Activated CD4-positive, alpha-beta T cell treated with anti-CD3 and anti-CD28 coated beads, Interleukin-2, amount 10 ng/mL, durations not matched to agents 7 days and 5 days (primary cell): ENCODE measurements around the gene ABLIM1. TPM values are rescaled to one million over a fixed set of nuclear protein-coding genes. Genes with fewer than 3 reads are reported as not detected.

Experiments
- CTCF ChIA-PET: fragments of 350-600 bp; sonication (Branson Sonifier 250); formaldehyde crosslinking; loops from one replicate; lab custom pipeline; 2021; ENCODE audit warnings: antibody characterized with exemption; lab: Charles Lee
- POLR2A ChIA-PET: fragments of 350-600 bp; sonication (Branson Sonifier 250); formaldehyde crosslinking; loops from one replicate; lab custom pipeline; 2021; ENCODE audit warnings: antibody characterized with exemption; lab: Charles Lee
- DNase-seq: peaks from one replicate; pipeline ENCODE4 v3.0.0-alpha.2; 2020
- H3K27ac Mint-ChIP-seq: one replicate; pipeline ENCODE4 v1.8.0; 2021; ENCODE audit warnings: mild to moderate bottlenecking, moderate library complexity, mixed read lengths
- H3K27me3 Mint-ChIP-seq: one replicate; pipeline ENCODE4 v1.8.0; 2021; ENCODE audit warnings: mixed read lengths
- H3K36me3 Mint-ChIP-seq: one replicate; pipeline ENCODE4 v1.8.0; 2021; ENCODE audit warnings: low read depth, mixed read lengths
- H3K4me1 Mint-ChIP-seq: one replicate; pipeline ENCODE4 v1.8.0; 2021; ENCODE audit warnings: mixed read lengths
- H3K4me3 Mint-ChIP-seq: one replicate; pipeline ENCODE4 v1.8.0; 2021; ENCODE audit warnings: mild to moderate bottlenecking, moderate library complexity, mixed read lengths
- H3K9me3 Mint-ChIP-seq: one replicate; pipeline ENCODE4 v1.8.0; 2021; ENCODE audit warnings: mixed read lengths
- total RNA-seq, 2 experiments: library from RNA; stranded (reverse); gene quantifications; one replicate each; pipeline ENCODE4 v1.2.3, GENCODE V29; 2021

ABLIM1 gene
- total RNA-seq, 2 experiments from 2014 or later, result 141 to 161 TPM

DNA sequence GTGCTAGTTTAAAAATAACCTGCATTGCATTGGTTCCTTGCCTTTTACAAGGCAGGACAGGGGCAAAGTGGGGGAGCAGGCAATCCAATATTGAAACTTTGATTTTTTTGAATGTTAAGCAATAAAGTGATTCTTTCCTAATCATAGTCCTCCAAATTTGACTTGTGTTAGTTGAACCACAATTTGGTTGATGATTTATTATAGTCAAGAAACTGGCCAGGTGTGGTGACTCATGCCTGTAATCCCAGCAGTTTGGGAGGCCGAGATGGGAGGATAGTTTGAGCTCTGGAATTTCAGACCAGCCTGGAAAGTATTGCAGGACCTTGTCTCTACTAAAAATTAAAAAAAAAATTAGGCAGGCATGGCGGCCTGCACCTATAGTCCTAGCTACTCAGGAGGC is 27.9 kb upstream of the ABLIM1 start:
- CTCF ChIA-PET, result interaction anchor here (0.7 kb wide), 1 partner anchor 1040 kb away, joined by 3 read pairs; no protein-coding TSS in a partner anchor
- DNase-seq, result no peak
- Mint-ChIP-seq H3K27me3 (no peaks in the 10 kb centered on the region), H3K4me3 (no peak overlapping the region), H3K9me3 (no peaks in the 10 kb centered on the region), H3K27ac (no peak overlapping the region), H3K36me3 (no peaks in the 10 kb centered on the region), H3K4me1 (no peaks in the 10 kb centered on the region)
- POLR2A ChIA-PET, result no interaction called here

- H3K27ac Mint-ChIP-seq, result no peak overlapping the region
- no peak for DNase-seq
- H3K4me1 Mint-ChIP-seq, result no peaks in the 10 kb centered on the region
- H3K4me3 Mint-ChIP-seq, result no peak overlapping the region
- no peaks in the 10 kb centered on the region for H3K36me3 Mint-ChIP-seq
- H3K9me3 Mint-ChIP-seq, result no peaks in the 10 kb centered on the region
- POLR2A ChIA-PET, result no interaction called here
- CTCF ChIA-PET, result no interaction called here
- no peaks in the 10 kb centered on the region for H3K27me3 Mint-ChIP-seq
Measured at GRCh38 chr10:114685456-114685855, 27.4 kb upstream of the ABLIM1 start.

- no peaks in the 10 kb centered on the region for H3K4me1 Mint-ChIP-seq
- no peaks in the 10 kb centered on the region for H3K9me3 Mint-ChIP-seq
- ChIA-PET POLR2A (no interaction called here), CTCF (no interaction called here)
- DNase-seq, result no peak
- H3K4me3 Mint-ChIP-seq, result no peak overlapping the region
- H3K27ac Mint-ChIP-seq, result no peak overlapping the region
- H3K27me3 Mint-ChIP-seq, result no peaks in the 10 kb centered on the region
- no peaks in the 10 kb centered on the region for H3K36me3 Mint-ChIP-seq
Measured at GRCh38 chr10:114684822-114685209, 26.7 kb upstream of the ABLIM1 start.

- no peak for DNase-seq
- ChIA-PET CTCF (no interaction called here), POLR2A (no interaction called here)
- H3K27me3 Mint-ChIP-seq, result no peaks in the 10 kb centered on the region
- H3K4me3 Mint-ChIP-seq, result no peak overlapping the region
- no peaks in the 10 kb centered on the region for H3K36me3 Mint-ChIP-seq
- H3K4me1 Mint-ChIP-seq, result no peaks in the 10 kb centered on the region
- H3K27ac Mint-ChIP-seq, result no peak overlapping the region
- no peaks in the 10 kb centered on the region for H3K9me3 Mint-ChIP-seq
Measured at GRCh38 chr10:114684084-114684821, 26.2 kb upstream of the ABLIM1 start.

GRCh38 chr10:114683593-114683992 is 25.5 kb upstream of the ABLIM1 start:
- Mint-ChIP-seq H3K9me3 (no peaks in the 10 kb centered on the region), H3K36me3 (no peaks in the 10 kb centered on the region)

DNA sequence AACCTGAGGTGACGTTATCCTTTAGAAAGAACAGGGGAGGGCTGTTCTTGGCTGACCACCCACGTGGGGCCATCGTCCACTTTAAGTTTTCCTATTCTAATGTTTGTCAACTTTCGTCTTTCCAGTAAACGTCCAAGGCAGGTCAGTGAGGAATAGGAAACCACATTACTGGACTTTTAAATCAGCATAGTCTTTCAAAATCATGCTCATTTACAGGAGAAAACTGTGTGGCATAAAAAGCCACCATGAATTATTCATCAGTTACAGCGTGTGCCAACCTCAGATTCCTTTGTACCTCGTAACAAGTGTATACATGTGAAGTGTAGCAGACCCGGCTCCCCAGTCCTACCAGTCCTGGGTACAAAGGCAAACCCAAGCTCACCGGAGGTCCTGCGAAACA is 25.1 kb upstream of the ABLIM1 start:
- H3K27me3 Mint-ChIP-seq, result no peaks in the 10 kb centered on the region
- CTCF ChIA-PET, result no interaction called here
- POLR2A ChIA-PET, result no interaction called here

More at GRCh38 chr10:114683593-114683992, 25.5 kb upstream of the ABLIM1 start:
- no peaks in the 10 kb centered on the region for H3K4me1 Mint-ChIP-seq
- no peak for DNase-seq
- no peaks in the 10 kb centered on the region for H3K27me3 Mint-ChIP-seq
- ChIA-PET CTCF (no interaction called here), POLR2A (no interaction called here)
- H3K27ac Mint-ChIP-seq, result no peak overlapping the region
- no peak overlapping the region for H3K4me3 Mint-ChIP-seq

DNA sequence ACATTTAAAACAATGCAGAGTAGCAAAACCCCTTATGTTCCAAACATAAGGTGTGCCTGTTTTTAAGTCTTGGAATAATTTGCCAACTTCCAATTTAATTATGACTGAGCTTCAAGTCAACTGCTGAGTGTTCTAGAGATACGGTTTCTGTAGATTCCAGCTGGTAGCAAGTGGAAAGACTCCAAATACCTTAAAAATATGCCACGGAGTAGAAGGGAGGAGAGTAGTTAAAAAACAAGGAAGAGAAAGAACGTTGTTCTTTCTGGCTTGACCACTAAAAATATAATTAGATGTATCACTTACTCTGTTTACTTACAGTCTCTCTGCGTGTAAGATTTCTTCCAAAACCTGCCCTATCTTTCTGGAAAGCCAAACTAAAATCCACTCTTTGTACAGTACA is 24.5 kb upstream of the ABLIM1 start:
- Mint-ChIP-seq H3K4me1 (no peaks in the 10 kb centered on the region), H3K36me3 (no peaks in the 10 kb centered on the region), H3K4me3 (no peak overlapping the region), H3K27me3 (no peaks in the 10 kb centered on the region), H3K9me3 (no peaks in the 10 kb centered on the region), H3K27ac (no peak overlapping the region)
- no peak for DNase-seq
- ChIA-PET CTCF (interaction anchor here (2.7 kb wide), 1 partner anchor 12 kb away, joined by 7 read pairs; no protein-coding TSS in a partner anchor), POLR2A (no interaction called here)

More for the DNA sequence above, 25.1 kb upstream of the ABLIM1 start:
- no peaks in the 10 kb centered on the region for H3K36me3 Mint-ChIP-seq
- DNase-seq, result no peak
- no peaks in the 10 kb centered on the region for H3K4me1 Mint-ChIP-seq
- H3K9me3 Mint-ChIP-seq, result no peaks in the 10 kb centered on the region
- no peak overlapping the region for H3K27ac Mint-ChIP-seq
- no peak overlapping the region for H3K4me3 Mint-ChIP-seq

DNA sequence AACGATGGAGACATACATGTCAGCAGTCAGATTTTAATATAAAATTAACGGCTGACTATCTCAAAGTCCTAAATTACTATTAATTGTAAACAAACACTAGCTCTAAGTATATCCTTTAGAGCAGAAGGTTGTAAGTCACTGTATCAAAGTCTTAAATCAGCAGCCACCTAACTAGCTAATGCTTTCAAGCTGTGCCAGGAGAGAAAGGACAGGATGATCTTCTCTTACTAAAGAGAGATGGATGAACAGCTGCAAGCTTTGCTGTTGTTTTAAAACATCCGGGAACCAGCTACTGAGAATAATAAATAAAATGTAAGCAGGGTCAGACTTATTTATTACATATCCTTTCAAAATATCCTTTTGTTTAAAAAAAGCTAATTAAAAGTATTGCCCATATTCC is 24.0 kb upstream of the ABLIM1 start:
- CTCF ChIA-PET, result interaction anchor here (2.7 kb wide), 1 partner anchor 12 kb away, joined by 7 read pairs; no protein-coding TSS in a partner anchor
- H3K27me3 Mint-ChIP-seq, result no peaks in the 10 kb centered on the region
- no peak overlapping the region for H3K27ac Mint-ChIP-seq
- H3K36me3 Mint-ChIP-seq, result no peaks in the 10 kb centered on the region
- POLR2A ChIA-PET, result no interaction called here
- H3K4me3 Mint-ChIP-seq, result no peak overlapping the region
- no peak for DNase-seq
- H3K4me1 Mint-ChIP-seq, result no peaks in the 10 kb centered on the region
- no peaks in the 10 kb centered on the region for H3K9me3 Mint-ChIP-seq

DNA sequence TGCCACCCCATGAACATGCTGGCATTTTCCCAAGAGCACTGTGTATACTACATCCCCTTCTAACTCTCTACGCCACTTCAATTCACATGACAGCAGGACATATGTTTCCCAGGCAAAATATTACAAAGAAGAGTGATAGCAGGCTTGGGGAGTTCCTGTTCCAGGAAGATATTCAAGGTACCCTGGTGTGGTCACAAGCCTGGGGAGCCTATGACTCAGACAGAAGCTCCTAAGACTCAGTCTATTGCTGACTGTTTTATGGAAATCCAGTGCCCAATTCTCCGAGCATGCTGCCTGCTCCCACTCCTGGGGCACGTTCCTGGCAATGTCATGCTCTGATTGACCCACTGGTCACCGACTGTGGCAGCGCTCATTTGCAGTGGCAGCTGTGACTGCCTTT is 23.5 kb upstream of the ABLIM1 start:
- H3K4me3 Mint-ChIP-seq, result no peak overlapping the region
- H3K4me1 Mint-ChIP-seq, result no peaks in the 10 kb centered on the region
- ChIA-PET POLR2A (no interaction called here), CTCF (interaction anchor here (2.7 kb wide), 1 partner anchor 13 kb away, joined by 7 read pairs; no protein-coding TSS in a partner anchor)
- no peaks in the 10 kb centered on the region for H3K9me3 Mint-ChIP-seq
- H3K27ac Mint-ChIP-seq, result no peak overlapping the region
- H3K27me3 Mint-ChIP-seq, result no peaks in the 10 kb centered on the region
- DNase-seq, result no peak
- H3K36me3 Mint-ChIP-seq, result no peaks in the 10 kb centered on the region

DNA sequence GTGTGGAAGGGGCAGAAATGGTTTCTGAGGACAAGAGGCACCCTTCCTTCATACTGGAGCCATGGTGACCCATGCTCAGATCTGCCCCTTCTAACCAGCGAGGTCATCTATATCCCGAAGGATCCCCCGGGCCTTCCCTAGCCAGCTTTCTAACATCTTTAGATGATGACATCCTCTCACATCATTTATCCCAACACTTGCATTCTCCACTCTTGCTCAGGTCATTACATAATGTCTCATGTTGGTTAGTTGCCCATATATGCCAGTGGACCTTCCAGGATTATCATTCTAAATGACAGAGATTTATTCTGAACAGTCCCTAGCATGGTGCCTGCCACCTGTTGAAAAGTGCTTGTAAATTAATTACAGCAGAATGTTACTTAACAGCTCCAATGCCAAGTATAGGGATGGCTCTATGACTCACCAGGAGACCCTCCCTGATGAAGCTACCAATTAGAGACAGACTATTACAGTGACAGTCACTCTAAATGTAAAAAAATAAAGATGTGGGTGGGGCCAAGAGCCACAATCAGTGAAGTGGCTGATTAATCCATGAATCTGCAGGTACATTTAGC is 22.6 kb upstream of the ABLIM1 start:
- CTCF ChIA-PET, result interaction anchor here (2.7 kb wide), 1 partner anchor 14 kb away, joined by 7 read pairs; no protein-coding TSS in a partner anchor
- no peak for DNase-seq
- no peaks in the 10 kb centered on the region for H3K9me3 Mint-ChIP-seq
- H3K36me3 Mint-ChIP-seq, result no peaks in the 10 kb centered on the region
- H3K4me1 Mint-ChIP-seq, result no peaks in the 10 kb centered on the region
- no peak overlapping the region for H3K4me3 Mint-ChIP-seq
- H3K27me3 Mint-ChIP-seq, result no peaks in the 10 kb centered on the region
- no peak overlapping the region for H3K27ac Mint-ChIP-seq
- POLR2A ChIA-PET, result no interaction called here

GRCh38 chr10:114679552-114679951 is 21.5 kb upstream of the ABLIM1 start:
- ChIA-PET CTCF (no interaction called here), POLR2A (no interaction called here)
- Mint-ChIP-seq H3K4me1 (no peaks in the 10 kb centered on the region), H3K36me3 (no peaks in the 10 kb centered on the region), H3K9me3 (no peaks in the 10 kb centered on the region), H3K27ac (no peak overlapping the region), H3K27me3 (no peaks in the 10 kb centered on the region), H3K4me3 (no peak overlapping the region)
- DNase-seq, result no peak

DNA sequence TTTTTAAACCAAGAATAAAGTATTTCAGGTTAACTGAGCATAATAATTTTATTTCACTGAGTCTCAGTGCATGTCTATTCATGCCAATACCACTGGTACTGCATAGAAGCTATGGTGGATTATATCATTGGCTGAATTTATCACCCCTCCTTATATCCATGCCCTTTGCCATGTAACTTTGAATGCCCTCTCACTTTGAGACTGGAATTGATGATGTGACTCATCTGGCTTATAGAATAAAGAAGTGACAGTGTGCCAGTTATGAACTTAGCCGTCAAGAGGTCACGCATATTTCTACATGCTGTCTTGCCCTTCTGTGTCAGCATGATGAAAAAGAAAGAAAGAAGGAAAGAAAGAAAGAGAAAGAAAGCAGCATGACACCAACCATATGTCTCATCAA is 20.7 kb upstream of the ABLIM1 start:
- no peak overlapping the region for H3K27ac Mint-ChIP-seq
- H3K9me3 Mint-ChIP-seq, result no peaks in the 10 kb centered on the region
- ChIA-PET CTCF (no interaction called here), POLR2A (no interaction called here)
- no peaks in the 10 kb centered on the region for H3K4me1 Mint-ChIP-seq
- no peaks in the 10 kb centered on the region for H3K36me3 Mint-ChIP-seq
- H3K4me3 Mint-ChIP-seq, result no peak overlapping the region
- DNase-seq, result no peak
- H3K27me3 Mint-ChIP-seq, result no peaks in the 10 kb centered on the region

DNA sequence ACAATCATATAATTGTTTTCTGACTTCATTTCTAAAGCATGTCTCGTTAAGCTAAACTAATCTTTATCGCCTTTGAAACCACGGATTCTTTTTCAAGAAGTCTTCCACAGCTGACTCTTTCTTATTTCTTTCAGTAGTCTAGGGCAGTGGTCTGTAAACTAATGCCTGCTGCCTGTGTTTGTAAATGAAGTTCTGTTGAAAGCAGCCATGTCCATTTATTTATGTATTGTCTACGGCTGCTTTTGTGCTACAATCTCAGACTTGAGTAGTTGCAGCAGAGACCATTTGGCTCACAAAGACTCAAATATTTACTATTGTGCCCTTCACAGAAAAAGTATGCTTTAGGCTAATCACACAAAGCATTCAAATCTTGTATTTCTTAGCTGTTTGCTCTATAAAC is 20.3 kb upstream of the ABLIM1 start:
- POLR2A ChIA-PET, result no interaction called here

More for the DNA sequence above, 20.3 kb upstream of the ABLIM1 start:
- Mint-ChIP-seq H3K36me3 (no peaks in the 10 kb centered on the region), H3K27me3 (no peaks in the 10 kb centered on the region), H3K4me1 (no peaks in the 10 kb centered on the region), H3K4me3 (no peak overlapping the region), H3K9me3 (no peaks in the 10 kb centered on the region), H3K27ac (no peak overlapping the region)
- CTCF ChIA-PET, result no interaction called here
- DNase-seq, result no peak
